Lower leg skin (tissue), 3 donors: ENCODE data around the gene STS.

ENCODE experiments used
- CTCF ChIP-seq, 3 donors: fragments of 450-650 bp; IDR thresholded peaks; one replicate each; pipeline ENCODE4 v1.5.1; 2016; ENCODE audit warnings: antibody characterized with exemption in 3 of 3, mild to moderate bottlenecking in 3 of 3, moderate library complexity in 2 of 3
- POLR2A ChIP-seq, 2 donors: fragments of 450-650 bp; IDR thresholded peaks; one replicate each; pipeline ENCODE4 v1.6.1; 2016 to 2017; ENCODE audit warnings: antibody characterized with exemption in 2 of 2, mild to moderate bottlenecking in 1 of 2, moderate library complexity in 1 of 2

GRCh38 chrX:7143941-7144525 is 3.5 kb upstream of the STS start:
- TF ChIP-seq POLR2A (IDR thresholded peaks at IDR 0.05) (no peak), CTCF (IDR thresholded peaks at IDR 0.05) (no peak)
